ENCODE results near the gene CCL19.

CCL19 gene

DNA sequence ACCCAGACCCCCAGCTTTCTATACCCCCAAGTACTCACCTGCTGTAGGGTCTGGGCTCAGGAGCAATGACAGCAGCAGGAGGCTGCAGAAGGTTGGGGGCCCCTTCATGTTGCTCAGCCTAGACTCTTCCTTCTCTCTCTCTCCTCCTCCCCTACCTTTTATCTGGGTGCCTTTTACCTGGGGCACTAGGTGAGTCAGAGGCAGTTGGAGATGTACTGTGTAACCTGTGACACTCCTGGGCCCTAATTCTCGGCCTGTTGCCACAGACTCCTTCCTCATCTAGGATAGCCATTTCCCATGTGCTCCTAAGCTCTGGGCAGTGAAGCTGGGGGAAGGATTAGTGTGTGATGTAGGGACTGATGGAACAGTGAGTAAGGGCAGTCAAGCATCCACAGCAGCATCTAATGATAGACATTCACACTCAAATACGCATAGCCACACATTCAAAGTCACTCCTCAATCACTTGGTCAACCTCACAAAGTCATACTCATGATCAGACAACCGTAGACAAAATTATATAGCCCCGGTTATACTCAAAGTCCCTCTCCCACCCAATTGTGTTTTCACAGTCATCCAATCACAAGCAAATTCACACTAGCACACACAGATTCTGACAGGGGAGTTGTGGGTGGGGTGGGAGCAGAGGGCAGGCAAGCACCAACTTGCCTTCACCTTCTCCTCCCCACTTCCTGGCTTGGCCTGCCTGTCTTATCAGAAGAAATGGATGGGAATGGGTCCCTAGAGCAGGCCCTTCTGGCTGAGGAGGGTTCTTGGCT, 28.4 kb downstream of the CCL19 start, which contains the start of gene CCL27:
Gene CCL27, minus strand, starts transcription at position 132 of the 777 bp plus-strand sequence. Its CDS starts 24 bp downstream, at position 108.
- no peak for ATAC-seq
- TF ChIP-seq PATZ1 (CRISPR knock-in tag; IDR thresholded peaks at IDR 0.05; ENCODE audit: borderline replicate concordance) (no peak), BACH2 (CRISPR knock-in tag; IDR thresholded peaks at IDR 0.05; ENCODE audit: borderline replicate concordance) (no peak), OSR1 (CRISPR knock-in tag; IDR thresholded peaks at IDR 0.05) (no peak)

- ATAC-seq = no peak
- TF ChIP-seq ZNF70 (CRISPR knock-in tag; IDR thresholded peaks at IDR 0.05) = no peak
- no peak for TF ChIP-seq CSRNP3 (CRISPR knock-in tag; IDR thresholded peaks at IDR 0.05)
- no peak for TF ChIP-seq TCF4 (CRISPR knock-in tag; IDR thresholded peaks at IDR 0.05; ENCODE audit: borderline replicate concordance)
- no peak for TF ChIP-seq CREB5 (CRISPR knock-in tag; IDR thresholded peaks at IDR 0.05; ENCODE audit: low read depth)
- TF ChIP-seq SNAI2 (CRISPR knock-in tag; IDR thresholded peaks at IDR 0.05) = no peak
- no peak for TF ChIP-seq ZFP30 (CRISPR knock-in tag; IDR thresholded peaks at IDR 0.05)
- TF ChIP-seq PATZ1 (CRISPR knock-in tag; IDR thresholded peaks at IDR 0.05; ENCODE audit: borderline replicate concordance) = no peak
- no peak for TF ChIP-seq TSHZ2 (CRISPR knock-in tag; IDR thresholded peaks at IDR 0.05)
- TF ChIP-seq PPARA (CRISPR knock-in tag; IDR thresholded peaks at IDR 0.05; ENCODE audit: borderline replicate concordance) = no peak
- TF ChIP-seq TOX (CRISPR knock-in tag; IDR thresholded peaks at IDR 0.05; ENCODE audit: borderline replicate concordance) = no peak
- TF ChIP-seq ZNF8 (CRISPR knock-in tag; IDR thresholded peaks at IDR 0.05) = no peak
- no peak for TF ChIP-seq ZNF565 (CRISPR knock-in tag; conservative IDR thresholded peaks at IDR 0.05; ENCODE audit: low read depth)
- TF ChIP-seq RARB (CRISPR knock-in tag; IDR thresholded peaks at IDR 0.05) = no peak
- TF ChIP-seq ESRRG (CRISPR knock-in tag; IDR thresholded peaks at IDR 0.05) = no peak
- TF ChIP-seq OSR1 (CRISPR knock-in tag; IDR thresholded peaks at IDR 0.05) = no peak
- TF ChIP-seq ZFP3 (CRISPR knock-in tag; IDR thresholded peaks at IDR 0.05) = no peak
- no peak for TF ChIP-seq ARNTL (CRISPR knock-in tag; IDR thresholded peaks at IDR 0.05; ENCODE audit: borderline replicate concordance, low read depth)
- no peak for TF ChIP-seq BACH2 (CRISPR knock-in tag; IDR thresholded peaks at IDR 0.05; ENCODE audit: borderline replicate concordance)
- no peak for TF ChIP-seq CSDC2 (CRISPR knock-in tag; IDR thresholded peaks at IDR 0.05)
- no peak for TF ChIP-seq ISL1 (CRISPR knock-in tag; IDR thresholded peaks at IDR 0.05)
Measured at GRCh38 chr9:34659592-34660253, 31.4 kb downstream of the CCL19 start.

Data from SK-N-SH treated with all-trans-retinoic acid at 6 μM for 48 hours (cell line).